Tongue (tissue), 2 donors: ENCODE results near the gene RAB31. TPM values are rescaled to one million over a fixed set of nuclear protein-coding genes. Genes with fewer than 3 reads are reported as not detected.

Experiments used
- DNase-seq: peaks from one replicate; pipeline ENCODE4 v3.0.0-alpha.2; 2015
- total RNA-seq: library from RNA; depleted of rRNA; stranded (reverse); fragments of >200 nt; gene quantifications from one replicate; pipeline ENCODE4 v1.2.3, GENCODE V29; 2014

Gene RAB31
- total RNA-seq, 1 donor from 2014 or later: 31.0 TPM

DNA sequence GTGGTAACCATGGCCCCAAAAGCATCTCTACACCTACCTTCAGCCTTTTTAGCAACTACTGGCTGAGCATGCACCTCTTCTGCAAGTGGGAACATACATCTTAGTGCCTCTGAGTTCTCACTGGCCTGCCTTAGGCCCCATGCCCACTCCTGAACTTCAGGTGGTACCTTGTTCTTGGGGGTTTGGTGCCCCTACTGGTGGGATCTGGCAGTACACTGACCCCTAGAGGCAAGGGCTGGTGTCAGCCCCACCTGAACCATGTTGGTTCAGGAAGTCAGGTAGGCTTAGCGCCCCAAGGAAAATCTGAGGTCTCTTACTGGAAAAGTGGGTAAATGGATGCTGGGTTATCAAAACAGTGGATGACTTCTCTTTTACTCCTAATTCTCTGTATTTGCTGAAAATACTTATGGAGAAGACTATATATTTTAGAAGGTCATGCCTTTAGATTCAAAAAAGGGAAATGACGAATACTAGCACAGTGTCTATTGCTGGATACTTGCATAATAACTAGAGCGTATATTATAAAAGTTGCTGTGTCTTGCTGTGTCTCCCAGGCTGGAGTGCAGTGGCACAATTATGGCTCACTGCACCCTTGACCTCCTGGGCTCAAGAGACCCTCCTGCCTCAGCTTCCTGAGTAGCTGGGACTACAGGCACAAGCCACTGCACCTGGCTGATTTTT lies 84.6 kb downstream of the RAB31 start:
- no peak for DNase-seq

DNA sequence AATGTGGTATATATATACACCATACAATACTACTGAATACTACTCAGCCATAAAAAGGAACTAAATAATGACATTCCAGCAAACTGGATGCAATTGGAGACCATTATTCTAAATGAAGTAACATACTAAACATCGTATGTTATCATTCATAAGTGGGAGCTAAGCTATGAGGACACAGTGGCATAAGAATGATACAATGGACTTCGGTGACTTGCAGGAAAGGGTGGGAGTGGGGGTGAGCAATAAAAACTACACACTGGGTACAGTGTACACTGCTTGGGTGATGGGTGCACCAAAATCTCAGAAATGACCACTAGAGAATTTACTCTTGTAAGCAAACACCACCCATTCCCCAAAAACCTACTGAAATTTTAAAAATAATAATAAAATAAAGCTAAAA lies 87.9 kb downstream of the RAB31 start:
- no peak for DNase-seq

DNA sequence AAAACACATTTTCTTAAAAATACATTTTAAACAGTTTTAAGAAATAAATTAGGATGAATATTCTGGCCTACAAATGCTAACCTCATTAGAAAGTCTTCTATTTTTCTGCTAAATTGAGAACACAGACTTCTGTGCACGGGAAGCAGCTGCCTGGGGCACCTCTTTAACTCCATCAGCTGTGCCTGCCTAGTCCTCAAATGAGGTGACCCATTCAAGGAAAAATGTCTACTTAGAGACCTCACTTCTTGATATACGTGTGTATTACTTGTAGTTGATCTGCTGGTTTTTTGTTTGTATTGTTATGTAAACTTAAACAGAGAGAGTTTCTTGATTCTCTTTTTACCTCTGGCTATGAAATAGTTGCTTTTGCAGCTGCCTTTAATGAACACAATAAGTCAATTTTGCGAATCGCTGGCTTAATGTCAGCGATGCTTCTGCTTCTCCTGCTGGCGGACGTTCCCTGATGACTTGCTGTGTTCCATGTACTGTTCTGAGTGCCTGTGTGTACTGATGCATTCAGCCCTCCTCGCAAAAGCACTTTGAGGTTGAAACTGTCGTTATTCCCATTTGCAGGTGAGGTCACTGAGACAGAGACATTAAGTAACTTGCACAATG lies 88.9 kb downstream of the RAB31 start:
- peak; percentile 73 for DNase-seq

DNA sequence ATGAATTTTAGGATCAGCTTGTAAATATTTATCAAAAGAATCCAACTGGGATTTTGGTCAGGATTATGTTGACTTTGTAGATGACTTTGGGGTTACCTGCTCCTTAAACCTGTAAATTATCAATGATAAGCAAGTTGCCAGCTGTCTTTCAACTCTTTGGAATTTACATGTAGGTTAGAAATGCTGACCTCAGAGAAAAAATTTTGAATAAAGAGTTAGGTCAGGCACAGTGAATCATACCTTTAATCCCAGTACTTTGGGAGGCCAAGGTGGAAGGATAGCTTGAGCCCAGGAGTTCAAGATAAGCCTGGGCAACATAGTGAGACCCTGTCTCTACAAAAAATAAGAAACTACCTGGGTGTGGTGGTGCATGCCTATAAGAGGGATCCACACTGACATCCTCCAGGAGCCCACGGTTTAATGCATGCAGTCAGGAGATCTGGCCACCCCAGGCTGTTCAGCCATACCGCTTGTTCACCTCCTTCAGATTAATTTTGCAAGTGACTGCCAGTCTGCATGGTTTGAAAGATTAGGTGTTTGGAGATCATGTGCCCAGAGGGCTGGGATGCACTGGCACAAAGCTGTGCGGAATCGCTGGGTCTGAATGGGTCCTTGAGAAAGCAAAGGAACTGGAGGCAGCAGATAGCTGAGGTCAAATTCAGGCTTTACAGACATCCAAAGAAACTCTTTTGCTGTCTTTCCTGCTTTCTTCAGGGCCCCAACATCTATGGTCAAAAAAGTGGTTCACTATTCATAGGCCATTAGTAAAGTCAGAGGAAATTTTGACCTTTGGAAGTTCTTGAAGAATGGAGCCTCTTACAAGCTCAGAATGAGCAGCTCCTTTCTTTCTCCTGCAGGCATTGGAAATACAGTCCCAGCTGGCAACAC lies 94.3 kb downstream of the RAB31 start:
- no peak for DNase-seq

DNA sequence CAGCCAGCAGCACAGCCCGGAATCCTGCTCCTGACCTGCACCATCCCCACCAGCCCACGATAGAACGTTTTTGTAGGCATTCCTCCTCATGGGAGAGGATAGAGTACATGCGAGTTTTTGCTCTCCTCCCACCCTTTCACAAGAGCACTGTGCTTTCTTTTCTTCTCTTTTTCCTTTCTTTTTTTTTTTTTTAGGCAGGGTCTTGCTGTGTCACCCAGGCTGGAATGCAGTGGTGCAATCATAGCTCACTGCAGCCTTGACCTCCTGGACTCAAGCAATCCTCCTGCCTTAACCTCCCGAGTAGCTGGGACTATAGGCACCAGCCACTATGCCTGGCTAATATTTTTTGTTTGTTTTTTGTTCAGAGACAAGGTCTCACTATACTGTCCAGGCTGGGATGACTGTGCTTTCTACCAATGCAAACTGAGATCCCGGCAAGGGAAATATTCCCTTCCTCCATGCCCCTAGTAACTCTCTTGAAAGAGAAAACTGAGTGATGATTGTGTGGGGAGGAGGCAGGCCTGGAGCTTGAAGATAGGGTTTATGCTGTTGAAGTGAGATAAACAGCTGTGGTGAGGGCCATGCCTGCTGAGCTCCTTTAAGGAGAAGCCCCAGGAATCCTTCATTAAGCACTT lies 95.1 kb downstream of the RAB31 start:
- DNase-seq: no peak

DNA sequence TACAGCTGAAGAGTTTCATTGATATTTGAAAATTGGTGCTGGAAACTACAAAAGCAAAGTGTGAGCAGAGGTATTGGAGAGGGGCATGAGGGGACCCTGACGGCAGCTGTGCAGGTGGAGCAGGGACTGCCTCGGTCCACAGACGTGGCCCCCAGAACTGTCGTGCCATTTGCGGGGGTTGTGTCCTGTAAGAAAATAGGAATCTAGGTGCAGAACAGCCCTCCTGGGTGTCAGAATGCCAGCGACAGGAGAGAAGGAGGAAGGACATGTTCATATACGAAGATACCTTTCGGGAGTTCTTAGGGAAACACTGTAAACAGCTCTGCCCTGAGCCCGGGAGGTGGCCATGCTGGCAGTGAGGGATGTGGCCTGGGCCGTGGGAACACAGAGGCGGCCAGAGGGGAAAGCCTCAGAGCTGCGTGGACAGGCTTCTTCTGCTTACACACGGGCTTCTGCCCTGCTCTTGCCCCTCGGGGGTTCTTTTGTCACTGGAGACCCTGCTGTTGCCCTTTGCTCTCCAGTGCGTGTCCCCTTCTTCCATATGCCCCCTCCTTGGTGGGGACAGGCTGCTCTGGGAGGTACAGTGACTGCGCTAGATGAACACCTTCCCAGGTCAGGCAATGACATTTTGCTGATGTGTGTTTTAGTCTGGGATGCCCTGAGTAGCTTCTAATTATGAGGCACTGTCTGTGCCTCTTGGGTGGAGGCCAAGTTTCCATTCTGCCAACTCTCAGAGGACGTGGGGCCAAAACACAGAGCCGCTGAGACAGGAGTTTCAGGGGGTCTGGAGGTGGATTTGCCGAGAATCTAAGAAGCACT lies 95.8 kb downstream of the RAB31 start:
- DNase-seq: peak; percentile 83

DNA sequence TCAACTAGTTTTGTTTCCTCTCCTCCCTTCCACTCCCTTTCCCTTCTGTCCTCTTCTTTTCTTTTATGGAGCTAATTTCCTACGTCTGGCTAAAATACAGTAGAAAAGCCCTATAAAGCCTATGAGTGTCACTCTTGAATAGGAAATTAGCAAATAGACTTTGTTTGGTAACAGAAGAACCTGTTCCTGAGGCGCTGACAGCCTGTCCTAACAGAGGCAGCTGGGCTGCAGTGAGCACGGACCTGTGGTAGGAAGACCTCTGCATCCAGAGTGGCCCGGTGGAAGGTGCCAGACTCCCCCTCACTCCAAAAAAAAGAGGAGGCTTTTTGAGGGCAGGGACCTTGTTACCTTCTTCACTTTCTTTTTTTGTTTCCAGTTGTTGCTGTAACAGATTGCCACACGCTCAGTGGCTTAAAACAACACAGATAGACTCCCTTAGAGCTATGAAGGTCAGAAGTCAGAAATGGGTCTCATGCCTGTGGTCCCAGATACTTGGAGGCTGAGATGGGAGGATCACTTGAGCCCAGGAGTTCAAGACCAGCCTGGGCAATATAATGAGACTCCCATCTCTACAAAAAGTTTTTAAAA lies 96.5 kb downstream of the RAB31 start:
- DNase-seq: peak; percentile 77

DNA sequence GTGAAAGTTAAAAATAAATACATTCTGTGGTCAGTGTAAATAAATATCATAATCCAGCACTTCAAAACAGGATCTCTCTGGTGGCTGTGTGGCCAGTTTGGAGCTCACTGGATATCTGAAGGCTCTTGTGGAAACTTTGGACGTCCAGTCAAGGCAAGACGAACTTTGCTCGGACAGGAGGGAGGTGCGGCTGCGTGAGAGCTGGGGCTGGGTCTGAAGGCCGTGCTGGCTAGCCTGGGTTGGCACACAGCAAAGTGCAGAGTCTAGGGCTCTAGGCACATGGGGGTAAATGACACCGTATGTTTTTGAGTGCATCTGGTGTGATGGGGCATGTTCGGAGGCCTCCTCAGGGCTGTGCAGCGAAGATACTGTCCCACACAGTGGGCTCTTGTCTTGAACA lies 98.8 kb downstream of the RAB31 start:
- no peak for DNase-seq

DNA sequence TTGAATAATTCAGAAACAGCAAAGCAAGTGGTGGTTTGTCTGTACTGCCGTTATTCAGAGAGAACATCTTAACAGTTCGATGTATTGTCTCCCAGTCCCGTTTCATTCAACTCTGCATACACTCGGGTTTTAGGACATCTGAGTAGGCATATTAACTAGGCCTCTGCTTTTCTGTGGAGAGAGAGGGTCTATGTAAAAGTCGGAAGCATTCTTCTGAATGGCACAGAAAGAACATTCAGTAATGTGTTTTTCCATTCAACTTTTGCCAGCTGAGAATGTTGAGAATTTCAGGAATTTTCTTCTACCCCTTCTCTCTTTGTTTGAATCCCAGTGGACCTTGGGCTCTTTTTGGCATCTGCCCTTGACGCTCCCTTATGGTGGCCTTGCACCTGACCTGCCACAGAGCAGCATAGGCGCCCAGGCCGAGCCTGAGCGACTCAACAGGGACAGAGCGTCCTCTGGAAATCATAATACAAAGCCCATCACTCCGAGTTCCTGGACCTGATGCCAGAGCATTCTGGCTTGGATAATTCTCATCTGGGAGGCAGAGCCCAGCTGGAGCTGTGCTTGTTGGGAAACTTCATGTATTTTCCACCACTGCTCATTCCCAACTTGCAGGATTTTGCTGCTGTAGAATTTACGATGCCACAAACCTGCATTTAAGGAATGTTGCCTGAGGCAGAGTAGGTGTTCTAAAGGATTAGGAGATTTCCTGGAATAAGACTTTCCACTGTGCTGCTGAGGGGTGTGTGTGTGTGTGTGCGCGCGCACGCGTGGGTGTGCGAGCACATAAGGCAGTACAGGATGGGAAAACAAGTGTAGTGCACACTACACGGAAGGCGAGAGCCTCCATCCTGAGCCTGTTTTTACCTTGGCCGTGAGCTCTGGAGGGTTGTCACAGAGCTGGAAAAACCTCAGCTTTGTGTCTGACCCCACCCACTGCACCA lies 100.5 kb downstream of the RAB31 start:
- DNase-seq: peak; percentile 79

DNA sequence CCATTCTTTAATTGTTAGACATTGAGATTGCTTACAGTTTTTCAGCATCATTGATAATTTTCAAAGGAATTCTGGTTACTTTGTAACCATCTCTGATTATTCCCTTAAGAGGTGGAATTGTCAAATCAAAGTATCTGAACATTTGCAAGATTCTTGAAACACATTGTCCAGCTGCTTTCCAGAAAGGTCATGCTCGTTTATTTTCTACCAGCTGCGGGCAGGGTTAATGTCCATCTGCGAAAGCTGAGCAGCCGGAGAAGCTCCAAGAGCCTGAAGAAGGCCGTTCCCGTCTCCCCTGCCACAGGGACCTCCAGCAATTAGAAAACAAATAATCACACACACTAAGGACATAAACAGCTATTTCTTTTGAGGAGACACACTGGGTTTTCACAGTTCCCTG lies 101.6 kb downstream of the RAB31 start:
- peak; percentile 47 for DNase-seq

DNA sequence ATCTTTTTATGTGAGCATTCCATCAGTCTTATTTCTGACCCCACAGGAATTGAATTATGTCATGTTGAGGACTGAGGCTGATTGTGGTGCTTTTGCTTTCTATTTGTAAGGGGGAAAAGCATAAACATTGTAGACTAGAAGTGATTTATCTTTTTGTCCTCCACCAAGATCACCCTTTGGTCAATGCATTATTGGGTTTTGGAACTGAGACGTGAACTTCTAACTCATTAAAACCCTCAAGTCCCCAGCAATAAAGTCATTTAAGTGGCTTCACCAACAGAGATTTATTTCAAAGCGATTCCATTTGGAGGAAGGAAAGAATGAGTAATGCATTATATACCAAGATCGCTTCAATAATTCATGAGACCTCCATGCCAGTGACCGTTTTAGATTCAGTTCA lies 102.2 kb downstream of the RAB31 start:
- no peak for DNase-seq

DNA sequence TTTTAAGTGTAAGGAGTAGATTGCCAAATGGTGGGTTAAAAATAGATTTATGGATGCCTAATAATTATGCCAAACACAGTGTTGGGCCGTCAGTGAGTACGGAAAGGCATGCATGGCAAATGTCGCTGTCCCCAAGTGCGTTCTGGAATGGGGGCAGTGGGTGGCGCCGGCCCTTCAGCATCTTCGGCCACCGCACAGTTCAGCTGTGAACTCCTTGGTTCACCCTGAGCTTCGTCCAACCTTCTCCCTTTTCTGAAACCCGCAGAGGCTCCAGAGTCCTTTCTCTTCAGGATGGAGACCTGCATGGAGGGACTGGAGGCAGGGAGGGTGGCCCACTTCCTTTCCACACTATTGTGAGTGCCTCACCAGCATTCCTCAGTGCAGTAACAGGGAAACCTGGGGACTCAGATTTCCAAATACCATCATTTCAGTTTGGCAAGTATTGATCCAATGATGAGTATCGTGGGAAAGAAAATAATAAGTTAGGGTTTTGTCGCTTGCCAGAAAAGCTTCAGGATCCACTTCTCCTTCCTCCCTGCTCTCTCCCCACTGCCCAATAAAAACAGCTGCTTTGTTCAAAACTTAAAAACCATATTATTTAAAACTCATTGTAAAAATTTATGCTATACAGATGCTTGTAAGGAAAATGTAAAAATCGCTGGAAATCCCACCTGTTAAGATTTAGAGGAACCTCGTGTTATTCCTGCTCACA lies 103.0 kb downstream of the RAB31 start:
- DNase-seq: no peak

DNA sequence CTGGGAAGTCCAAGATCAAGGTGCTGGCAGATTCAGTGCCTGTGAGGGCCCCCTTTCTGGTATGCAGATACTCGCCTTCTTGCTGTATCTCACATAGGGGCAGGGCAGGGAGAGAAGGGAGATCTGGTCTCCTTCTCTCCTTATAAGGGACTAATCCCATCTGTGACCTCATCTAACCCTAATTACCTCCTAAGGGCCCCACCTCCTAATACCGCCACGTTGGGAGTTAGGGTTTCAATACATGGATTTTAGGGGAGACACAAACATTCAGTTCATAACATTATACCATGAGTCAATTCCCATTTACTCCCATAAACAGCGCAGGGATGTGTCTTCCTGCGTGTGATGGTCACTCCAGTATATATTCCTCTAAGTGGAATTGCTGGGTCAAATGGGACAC lies 103.9 kb downstream of the RAB31 start:
- DNase-seq: no peak

DNA sequence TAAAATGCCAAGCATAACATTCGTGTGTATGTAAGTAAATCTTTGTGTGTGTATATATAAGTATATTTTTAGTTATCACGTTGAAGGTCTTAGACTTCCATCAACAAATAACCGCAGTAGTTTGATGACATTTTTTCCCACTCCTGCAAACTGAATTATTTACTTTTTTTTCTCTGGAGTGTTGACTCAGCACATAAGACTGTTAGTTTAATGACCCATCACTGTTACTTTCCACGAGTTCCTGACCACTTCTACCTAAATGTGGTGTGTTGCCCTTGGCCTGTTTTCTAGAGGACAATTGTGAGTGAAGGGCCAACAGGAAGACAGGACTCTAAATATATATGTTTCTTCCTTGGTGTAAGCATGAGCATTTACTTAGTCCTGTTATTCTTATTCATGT lies 106.3 kb downstream of the RAB31 start:
- DNase-seq: no peak

DNA sequence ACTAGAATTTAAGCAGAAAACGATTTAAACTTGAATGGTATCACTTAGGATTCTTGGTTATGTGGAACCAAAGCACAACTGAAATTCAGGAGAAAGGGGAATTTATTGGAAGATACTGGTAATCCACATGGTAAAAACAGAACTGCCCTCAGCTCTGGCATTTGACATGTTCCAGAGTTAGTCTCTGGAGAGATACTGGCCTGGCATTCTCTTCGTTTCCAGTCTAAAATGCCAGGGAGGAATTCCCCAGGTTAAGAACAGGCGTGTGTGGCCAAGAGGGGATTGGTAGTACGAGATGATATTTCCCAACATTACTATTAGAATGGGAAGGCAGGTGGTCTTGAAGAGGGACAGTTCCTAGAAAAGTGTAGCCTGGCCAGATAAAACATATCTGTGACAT lies 109.2 kb downstream of the RAB31 start:
- DNase-seq: no peak

DNA sequence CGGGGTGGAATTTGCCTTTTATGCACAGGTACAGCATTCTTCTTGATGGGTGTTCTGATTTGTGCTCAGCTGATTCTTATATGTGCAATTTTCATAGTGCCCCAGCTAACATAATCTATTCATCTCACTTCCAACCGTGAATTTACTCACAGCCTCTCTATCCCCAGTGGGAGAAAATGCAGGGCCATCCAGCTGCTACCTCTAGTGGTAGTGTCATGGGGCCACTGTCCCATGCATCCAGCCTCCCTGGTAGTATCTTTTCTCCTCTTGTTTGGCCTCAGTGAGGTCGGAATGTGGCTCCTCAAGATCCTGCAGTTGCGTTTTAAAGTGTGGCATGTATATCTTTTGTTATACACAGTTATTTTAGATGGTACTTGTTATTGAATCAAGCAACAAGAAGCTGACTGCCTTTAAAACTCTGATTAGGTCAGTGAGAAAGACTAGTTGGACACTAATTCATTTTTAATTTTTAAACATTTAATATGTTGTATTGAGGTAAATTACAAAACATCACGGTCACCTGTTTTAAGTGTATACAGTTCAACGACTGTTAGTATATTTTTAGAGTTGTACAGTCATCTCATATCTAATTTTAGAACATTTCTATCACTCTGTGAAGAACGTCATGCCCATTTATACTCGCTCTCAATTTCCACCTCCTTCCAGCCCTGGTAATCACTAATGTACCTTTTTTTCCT lies 109.8 kb downstream of the RAB31 start:
- no peak for DNase-seq

DNA sequence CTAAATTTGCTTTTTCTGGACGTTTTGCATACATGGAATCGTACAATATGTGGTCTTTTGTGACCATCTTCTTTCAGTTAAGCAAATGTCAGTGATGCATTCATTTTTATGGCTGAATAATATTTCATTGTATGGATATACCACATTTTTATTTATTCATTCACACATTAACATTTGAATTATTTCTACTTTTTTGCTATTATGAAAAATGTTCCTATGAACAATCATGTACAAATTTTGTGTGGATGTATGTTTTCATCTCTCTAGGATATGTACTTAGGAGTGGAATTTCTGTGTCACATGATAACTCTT lies 110.3 kb downstream of the RAB31 start:
- DNase-seq: no peak

DNA sequence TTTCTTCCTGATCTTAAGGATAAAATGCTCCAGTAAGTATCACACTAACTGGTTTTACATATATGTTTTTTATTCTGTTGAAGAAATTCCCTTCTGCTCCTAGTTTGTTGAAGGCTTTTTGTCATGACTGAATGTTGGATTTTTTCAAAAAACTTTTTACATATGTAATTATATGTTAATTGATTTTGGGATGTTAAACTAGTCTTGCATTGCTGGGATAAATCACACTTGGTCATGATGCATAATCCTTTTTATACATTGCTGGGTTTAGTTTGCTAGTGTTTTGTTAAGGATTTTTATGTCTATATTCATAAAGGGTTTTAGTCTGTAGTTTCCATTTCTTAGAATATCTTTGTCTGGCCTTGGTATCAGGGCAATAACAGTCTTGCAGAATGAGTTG lies 112.0 kb downstream of the RAB31 start:
- no peak for DNase-seq

DNA sequence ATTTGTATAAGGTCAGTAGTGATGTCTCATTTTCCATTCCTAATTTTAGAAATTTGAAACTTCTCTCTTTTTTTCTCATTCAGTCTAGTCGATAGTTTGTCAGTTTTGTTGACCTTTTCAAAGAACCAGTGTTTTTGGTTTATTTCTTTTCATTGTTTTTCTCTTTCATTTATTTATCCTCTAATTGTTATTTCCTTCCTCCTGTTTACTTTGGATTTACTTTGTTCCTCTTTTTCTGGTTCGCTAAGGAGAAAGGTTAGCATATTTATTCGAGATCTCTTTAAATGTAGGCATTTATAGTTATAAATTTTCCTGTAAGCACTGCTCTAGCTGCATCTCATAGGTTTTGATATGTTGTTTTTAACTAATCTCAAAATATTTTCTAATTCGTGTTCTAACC lies 112.6 kb downstream of the RAB31 start:
- DNase-seq: no peak
